Left lung (tissue), 10 donors: ENCODE data around the gene NEDD9. TPM values are rescaled to one million over a fixed set of nuclear protein-coding genes. Genes with fewer than 3 reads are reported as not detected.

Experiments used
- ATAC-seq: fragments of 200-7000 bp; cut with Tn5 transposase; one replicate; pipeline ENCODE4 v1.9.1; 2020; ENCODE audit warnings: moderate library complexity
- DNase-seq, 4 donors: peaks; one replicate each; pipeline ENCODE4 v3.0.0-alpha.2; 2013 to 2020
- H3K27ac ChIP-seq, 2 donors: fragments of 200-600 bp; sonication (generic) in 1 of 2; one replicate each; pipeline versions ENCODE4 v1.5.0 to v1.8.0; 2020 to 2021
- H3K27me3 ChIP-seq, 2 donors: fragments of 200-600 bp; sonication (generic) in 1 of 2; one replicate each; pipeline versions ENCODE4 v1.5.0 to v1.8.0; 2020 to 2021
- H3K36me3 ChIP-seq, 2 donors: fragments of 200-600 bp; sonication (generic) in 1 of 2; one replicate each; pipeline versions ENCODE4 v1.5.0 to v1.8.0; 2020 to 2021
- H3K4me1 ChIP-seq, 2 donors: fragments of 200-600 bp; one replicate each; pipeline ENCODE4 v1.8.0; 2021
- H3K4me3 ChIP-seq, 2 donors: fragments of 200-600 bp; sonication (generic) in 1 of 2; one replicate each; pipeline versions ENCODE4 v1.5.0 to v1.8.0; 2020 to 2021; ENCODE audit warnings: mild to moderate bottlenecking in 1 of 2
- H3K9me3 ChIP-seq, 2 donors: fragments of 200-600 bp; sonication (generic) in 1 of 2; one replicate each; pipeline versions ENCODE4 v1.5.0 to v1.8.0; 2020 to 2021
- intact Hi-C, 2 donors: fragments of 100-400 bp; cut with DNase I; formaldehyde crosslinking; loops; one replicate each; pipeline versions ENCODE4 v1.11.2 to v1.14.2; 2022
- polyA plus RNA-seq, 6 donors: library from polyadenylated mRNA; unstranded; fragments of 120-200 nt; gene quantifications; one replicate each; pipeline ENCODE4 v1.2.1, GENCODE V29; 2013; ENCODE audit not compliant: insufficient read length in 6 of 6
- total RNA-seq, 2 donors: library from RNA; stranded (reverse); fragmentation: NEBNext Ultra II Directional; extraction: Animal tissue kit (Norgen Biotek cat#: 25700); gene quantifications; one replicate each; pipeline ENCODE4 v1.2.1, GENCODE V29; 2021
- TF ChIP-seq, protein P1 (sequence below), 2 donors: fragments of 200-600 bp; sonication (generic) in 1 of 2; IDR thresholded peaks; one replicate each; pipeline versions ENCODE4 v1.5.0 to v1.8.0; 2021; ENCODE audit warnings: antibody characterized with exemption in 2 of 2
- donor health status: DM: no; HTN: yes; CAD: no.
- donor health status: DM: no; HTN: no; CAD: no.

NEDD9 gene
- total and polyA plus RNA-seq, 8 donors = 54.3 to 193 (median 59.5) TPM

- ATAC-seq (peak; percentile 39), DNase-seq (no peak)
- H3K27ac ChIP-seq = peak overlapping the region; percentile 57 to 73
- no peak overlapping the region for H3K4me3 ChIP-seq
- no peaks in the 10 kb centered on the region for H3K9me3 ChIP-seq
- intact Hi-C loops = no loop called here
- TF ChIP-seq, protein P1, sequence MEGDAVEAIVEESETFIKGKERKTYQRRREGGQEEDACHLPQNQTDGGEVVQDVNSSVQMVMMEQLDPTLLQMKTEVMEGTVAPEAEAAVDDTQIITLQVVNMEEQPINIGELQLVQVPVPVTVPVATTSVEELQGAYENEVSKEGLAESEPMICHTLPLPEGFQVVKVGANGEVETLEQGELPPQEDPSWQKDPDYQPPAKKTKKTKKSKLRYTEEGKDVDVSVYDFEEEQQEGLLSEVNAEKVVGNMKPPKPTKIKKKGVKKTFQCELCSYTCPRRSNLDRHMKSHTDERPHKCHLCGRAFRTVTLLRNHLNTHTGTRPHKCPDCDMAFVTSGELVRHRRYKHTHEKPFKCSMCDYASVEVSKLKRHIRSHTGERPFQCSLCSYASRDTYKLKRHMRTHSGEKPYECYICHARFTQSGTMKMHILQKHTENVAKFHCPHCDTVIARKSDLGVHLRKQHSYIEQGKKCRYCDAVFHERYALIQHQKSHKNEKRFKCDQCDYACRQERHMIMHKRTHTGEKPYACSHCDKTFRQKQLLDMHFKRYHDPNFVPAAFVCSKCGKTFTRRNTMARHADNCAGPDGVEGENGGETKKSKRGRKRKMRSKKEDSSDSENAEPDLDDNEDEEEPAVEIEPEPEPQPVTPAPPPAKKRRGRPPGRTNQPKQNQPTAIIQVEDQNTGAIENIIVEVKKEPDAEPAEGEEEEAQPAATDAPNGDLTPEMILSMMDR (IDR thresholded peaks at IDR 0.05) = no peak
- peaks cover 11 to 45% of the 10 kb centered on the region in 2 donors for H3K4me1 ChIP-seq
- H3K36me3 ChIP-seq = no peaks in the 10 kb centered on the region
- no peaks in the 10 kb centered on the region for H3K27me3 ChIP-seq
These were observed 3.7 kb upstream of the NEDD9 start for GRCh38 chr6:11236076-11236750.

DNA sequence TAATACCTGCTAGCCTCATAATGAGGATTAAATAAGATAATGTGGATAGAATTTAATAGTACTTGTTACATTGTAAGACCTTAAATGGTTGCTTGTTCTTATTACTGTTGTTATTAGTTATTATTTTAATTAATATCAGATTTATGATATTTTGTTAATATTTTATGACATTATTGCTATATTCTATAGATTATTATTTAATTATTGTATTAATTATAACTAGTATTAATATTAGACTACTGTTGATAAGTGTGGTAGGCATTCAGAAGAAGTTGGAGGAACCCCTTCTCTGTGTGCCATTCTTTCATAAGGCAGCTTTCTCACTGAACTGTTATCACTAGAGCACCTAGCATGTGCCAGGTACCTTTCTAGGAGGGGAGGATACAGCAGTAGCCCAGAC lies 2.6 kb upstream of the NEDD9 start:
- Histone ChIP-seq H3K4me1 (peaks cover 11 to 48% of the 10 kb centered on the region in 2 donors), H3K27ac (peak overlapping the region in 1 of 2 donors; percentile 90), H3K27me3 (no peaks in the 10 kb centered on the region), H3K9me3 (no peaks in the 10 kb centered on the region), H3K4me3 (no peak overlapping the region), H3K36me3 (no peaks in the 10 kb centered on the region)
- no peak for ATAC-seq
- no peak for DNase-seq
- intact Hi-C loops = no loop called here
- TF ChIP-seq, protein P1 (IDR thresholded peaks at IDR 0.05) = no peak

DNA sequence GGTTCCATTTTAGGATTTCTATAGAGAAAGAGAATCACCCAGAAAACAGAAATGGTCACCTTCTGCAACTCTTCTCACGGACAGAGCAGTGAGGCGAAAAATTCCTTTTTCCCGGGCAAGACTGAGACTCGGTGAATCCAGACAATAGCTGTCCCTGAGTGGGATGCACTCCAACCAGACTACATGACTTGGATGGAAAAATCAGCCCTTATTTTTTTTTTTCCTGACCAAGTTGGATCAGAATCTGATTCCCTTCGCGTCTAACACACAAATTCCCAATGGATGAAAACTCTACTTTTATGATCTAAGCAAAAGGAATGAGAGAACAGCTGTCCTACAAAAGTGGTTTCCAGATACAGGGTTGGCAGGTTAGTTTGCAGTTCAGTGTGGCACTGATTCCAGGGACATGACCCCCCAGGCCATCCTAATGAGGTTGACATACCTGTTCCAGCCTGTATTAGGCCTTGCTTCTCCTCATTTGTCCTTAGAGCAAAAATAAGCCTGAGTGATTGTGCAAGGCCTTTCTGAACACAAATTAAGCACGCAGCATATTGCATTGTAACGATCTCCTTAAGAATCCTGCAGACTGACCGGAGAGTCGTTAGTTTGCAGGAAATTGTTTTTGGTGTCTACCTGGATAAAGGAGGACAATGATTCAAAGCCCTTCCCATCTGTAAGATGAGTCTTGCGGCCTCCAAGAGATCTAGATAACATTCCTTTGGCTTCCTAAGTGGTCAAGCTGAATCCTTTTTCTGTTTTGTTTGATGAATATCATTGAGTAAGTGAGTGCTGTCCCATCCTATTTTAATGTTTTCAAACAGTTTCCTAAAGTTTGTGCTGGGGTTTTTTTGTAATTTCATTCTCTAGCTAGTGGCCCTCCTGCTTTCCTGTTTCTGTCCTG lies 1.5 kb upstream of the NEDD9 start:
- intact Hi-C loops = no loop called here
- no peaks in the 10 kb centered on the region for H3K9me3 ChIP-seq
- peak overlapping the region; percentile 90 to 95 for H3K27ac ChIP-seq
- no peaks in the 10 kb centered on the region for H3K27me3 ChIP-seq
- H3K4me3 ChIP-seq = no peak overlapping the region
- TF ChIP-seq, protein P1 (IDR thresholded peaks at IDR 0.05) = no peak
- no peaks in the 10 kb centered on the region for H3K36me3 ChIP-seq
- peaks cover 11 to 49% of the 10 kb centered on the region in 2 donors for H3K4me1 ChIP-seq
- ATAC-seq (no peak), DNase-seq (no peak)

GRCh38 chr6:11232770-11233626 lies 530 bp upstream of the NEDD9 start:
- no peak for DNase-seq
- intact Hi-C loops = no loop called here
- Histone ChIP-seq H3K27ac (peak overlapping the region; percentile 90 to 95), H3K27me3 (no peaks in the 10 kb centered on the region), H3K4me3 (peak overlapping the region; percentile 65 to 69), H3K9me3 (no peaks in the 10 kb centered on the region), H3K4me1 (peaks cover 11 to 58% of the 10 kb centered on the region in 2 donors), H3K36me3 (no peaks in the 10 kb centered on the region)
- peak; percentile 0 for ATAC-seq
- TF ChIP-seq, protein P1 (IDR thresholded peaks at IDR 0.05) = no peak
